HG03442 (cell line): Measurements from ENCODE around the gene ROR2.

Experiments
- ATAC-seq: cut with Tn5 transposase; IDR thresholded peaks from one replicate; pipeline ENCODE4 v1.9.1; 2021; ENCODE audit warnings: mild to moderate bottlenecking, moderate library complexity; ENCODE audit not compliant: unreplicated experiment

Gene ROR2

GRCh38 chr9:91697201-91697600 lies 252.8 kb downstream of the ROR2 start:
- ATAC-seq = no peak

GRCh38 chr9:91694081-91694870 lies 255.8 kb downstream of the ROR2 start:
- no peak for ATAC-seq

GRCh38 chr9:91693226-91693625 lies 256.8 kb downstream of the ROR2 start:
- no peak for ATAC-seq

- no peak for ATAC-seq
These were observed 259.3 kb downstream of the ROR2 start for GRCh38 chr9:91690540-91691249.

GRCh38 chr9:91689006-91689405 lies 261.0 kb downstream of the ROR2 start:
- ATAC-seq = no peak

GRCh38 chr9:91683269-91683668 lies 266.8 kb downstream of the ROR2 start:
- no peak for ATAC-seq

- no peak for ATAC-seq
These were observed 267.2 kb downstream of the ROR2 start for GRCh38 chr9:91682806-91683205.

GRCh38 chr9:91681461-91682305 lies 268.3 kb downstream of the ROR2 start:
- no peak for ATAC-seq

GRCh38 chr9:91680998-91681397 lies 269.0 kb downstream of the ROR2 start:
- no peak for ATAC-seq

- no peak for ATAC-seq
These were observed 269.9 kb downstream of the ROR2 start for GRCh38 chr9:91680106-91680505.

- ATAC-seq = no peak
These were observed 271.0 kb downstream of the ROR2 start for GRCh38 chr9:91678807-91679580.

GRCh38 chr9:91677822-91678436 lies 272.1 kb downstream of the ROR2 start:
- no peak for ATAC-seq

- ATAC-seq = no peak
These were observed 272.7 kb downstream of the ROR2 start for GRCh38 chr9:91677331-91677730.

- ATAC-seq = no peak
These were observed 274.0 kb downstream of the ROR2 start for GRCh38 chr9:91676046-91676445.

- ATAC-seq = no peak
These were observed 285.4 kb downstream of the ROR2 start for GRCh38 chr9:91664663-91665062.

GRCh38 chr9:91663858-91664257 lies 286.2 kb downstream of the ROR2 start:
- ATAC-seq = no peak

- no peak for ATAC-seq
These were observed 288.6 kb downstream of the ROR2 start for GRCh38 chr9:91661451-91661850.

GRCh38 chr9:91660521-91660920 lies 289.5 kb downstream of the ROR2 start:
- ATAC-seq = no peak

- no peak for ATAC-seq
These were observed 290.2 kb downstream of the ROR2 start for GRCh38 chr9:91659529-91660495.
